T-helper 1 cell treated with Interleukin-12 subunit alpha and Interleukin-12 subunit beta and Interleukin-4 antibody, amounts not matched to agents 30 ng/mL and 1 ng/mL, for 36 hours (primary cell): ENCODE data around the gene MZB1. TPM values are rescaled to one million over a fixed set of nuclear protein-coding genes. Genes with fewer than 3 reads are reported as not detected.
"Not testable (repeated sequence)": the region's sequence is repeated elsewhere in the genome, so short reads cannot be mapped to it uniquely, and the experiment has no call there.

ENCODE experiments used
- intact Hi-C: fragments of 100-400 bp; cut with micrococcal nuclease; formaldehyde crosslinking; loops from one replicate; pipeline ENCODE4 v1.15.1; 2024
- total RNA-seq: library from RNA; stranded (reverse); gene quantifications from 2 replicates; pipeline ENCODE4 v1.2.3, GENCODE V29; 2022

MZB1 gene
- total RNA-seq, 1 donor from 2014 or later, result 83.7 TPM

DNA sequence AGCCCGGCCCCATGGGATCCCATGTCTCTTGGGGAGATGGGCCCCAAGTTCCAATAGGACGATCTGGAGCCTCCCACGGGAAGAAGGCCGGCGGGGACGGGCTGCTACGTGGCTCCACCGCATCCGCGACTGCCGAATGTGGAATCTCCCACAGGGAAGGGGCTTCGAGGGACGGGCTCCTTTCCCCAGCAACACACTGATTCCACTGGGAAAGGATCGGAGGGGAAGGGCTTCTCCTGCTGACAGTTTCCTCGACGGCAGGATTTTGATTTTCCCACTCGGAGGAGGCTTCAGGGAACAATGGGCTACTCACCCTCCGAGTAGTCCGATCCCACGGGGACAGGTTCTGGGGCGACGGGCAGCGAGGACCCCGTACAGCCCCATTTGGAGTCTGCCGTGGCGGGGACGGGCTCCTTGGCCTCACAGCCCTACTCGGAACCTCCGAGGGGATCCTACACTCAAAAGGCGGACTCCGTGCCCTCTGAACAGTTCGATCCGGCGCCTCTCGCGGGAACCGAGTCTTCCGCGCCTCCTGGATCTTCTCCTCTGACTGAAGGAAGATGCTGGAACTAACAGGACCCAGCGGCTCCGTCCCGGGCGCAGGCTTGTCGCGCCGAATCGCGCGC, 3.9 kb upstream of the MZB1 start:
- intact Hi-C loops, result loop anchor here (1.0 to 5.0 kb wide), 11 partner anchors 11 to 1641 kb away; partner anchors contain the start of genes DNAJC18, EGR1, ETF1 and HNRNPA0

DNA sequence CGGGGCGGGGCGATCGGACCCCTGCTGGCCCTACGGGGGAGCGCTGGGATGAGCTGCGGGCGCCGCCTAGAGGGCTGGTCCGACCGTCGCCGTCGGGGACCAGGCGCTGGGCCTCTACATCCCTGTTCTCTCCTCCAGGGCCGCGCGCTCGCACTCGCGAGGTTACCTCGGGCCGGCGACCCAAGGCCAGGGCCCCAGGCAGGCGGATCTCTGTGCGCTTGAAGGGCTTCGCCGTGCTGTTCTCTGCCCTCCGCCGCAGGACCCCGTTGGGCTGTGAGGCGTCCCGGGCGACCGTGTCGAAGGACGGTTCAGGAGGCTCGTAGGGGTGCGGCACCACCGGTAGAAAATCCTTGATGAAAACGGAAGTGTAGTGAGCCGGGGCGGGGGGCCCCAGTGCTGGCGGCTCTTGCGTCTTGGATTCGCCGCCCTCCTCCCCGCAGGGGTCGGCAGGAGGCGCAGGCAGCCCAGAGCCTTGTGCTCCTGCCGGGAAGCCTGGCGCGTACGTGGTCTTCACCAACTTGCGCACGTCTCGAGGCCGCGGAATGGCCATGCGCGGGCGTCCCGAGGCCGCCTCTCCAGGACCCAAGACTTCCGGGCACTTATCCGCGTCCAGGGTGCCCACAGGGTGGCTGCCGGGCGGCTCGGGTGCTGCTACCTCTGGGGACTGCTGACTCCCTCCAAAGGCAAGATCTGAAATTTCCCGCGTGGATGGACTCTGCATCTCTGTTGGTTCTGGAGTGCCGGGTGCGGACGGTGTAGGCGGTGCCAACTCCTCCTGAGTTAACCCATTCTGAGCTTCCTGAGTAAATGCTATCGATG, 3.2 kb upstream of the MZB1 start:
- intact Hi-C loops, result loop anchor here (1.0 to 5.0 kb wide), 14 partner anchors 11 to 1641 kb away; partner anchors contain the start of genes DNAJC18, EGR1, ETF1 and HNRNPA0

- intact Hi-C loops, result loop anchor here (1.0 to 5.0 kb wide), 11 partner anchors 30 to 1640 kb away; partner anchors contain the start of genes EGR1, ETF1, HNRNPA0 and HSPA9
These were observed 2.6 kb upstream of the MZB1 start for GRCh38 chr5:139392324-139392677.

- intact Hi-C loops, result loop anchor here (1.0 to 5.0 kb wide), 11 partner anchors 29 to 1639 kb away; partner anchors contain the start of genes EGR1, ETF1, HNRNPA0 and HSPA9
These were observed 2.0 kb upstream of the MZB1 start for GRCh38 chr5:139391570-139392323.

GRCh38 chr5:139390639-139391569, 1.2 kb upstream of the MZB1 start:
- intact Hi-C loops, result loop anchor here (1.0 to 5.0 kb wide), 5 partner anchors 98 to 1639 kb away; partner anchors contain the start of genes EGR1, HNRNPA0 and MATR3

DNA sequence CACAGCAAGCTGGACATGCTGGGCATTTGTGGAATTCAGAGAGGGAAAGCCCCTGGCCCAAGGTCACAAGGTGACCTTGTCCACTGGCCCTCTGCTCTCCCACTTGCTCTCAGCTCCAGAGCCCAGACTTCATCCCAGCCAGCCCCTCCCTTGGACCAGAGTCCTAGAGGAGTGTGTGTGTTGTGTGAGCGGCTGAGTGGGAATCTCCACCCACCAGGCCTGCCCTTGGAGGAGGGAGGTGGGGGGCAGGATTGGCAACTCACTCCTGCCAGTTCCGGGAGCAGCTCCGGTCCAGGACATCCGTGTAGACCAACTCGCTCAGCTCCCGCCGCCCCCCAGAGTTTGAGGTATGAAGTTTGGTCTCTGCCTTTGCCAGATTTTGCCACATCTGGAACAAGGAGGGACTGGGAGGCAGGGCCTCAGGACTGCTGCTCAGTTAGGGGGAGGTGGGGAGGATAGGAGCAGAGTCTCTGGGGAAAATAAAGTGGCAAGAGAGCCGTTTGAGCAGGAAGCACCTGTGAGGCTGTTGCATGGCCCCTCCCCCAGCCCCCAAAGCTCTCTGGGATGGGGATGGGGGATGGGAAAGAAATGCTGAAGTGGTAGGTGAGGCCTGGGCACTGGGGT, 1.4 kb downstream of the MZB1 start:
- intact Hi-C loops, result no loop called here

- intact Hi-C loops, result no loop called here
These were observed 2.0 kb downstream of the MZB1 start for GRCh38 chr5:139387611-139388197.

DNA sequence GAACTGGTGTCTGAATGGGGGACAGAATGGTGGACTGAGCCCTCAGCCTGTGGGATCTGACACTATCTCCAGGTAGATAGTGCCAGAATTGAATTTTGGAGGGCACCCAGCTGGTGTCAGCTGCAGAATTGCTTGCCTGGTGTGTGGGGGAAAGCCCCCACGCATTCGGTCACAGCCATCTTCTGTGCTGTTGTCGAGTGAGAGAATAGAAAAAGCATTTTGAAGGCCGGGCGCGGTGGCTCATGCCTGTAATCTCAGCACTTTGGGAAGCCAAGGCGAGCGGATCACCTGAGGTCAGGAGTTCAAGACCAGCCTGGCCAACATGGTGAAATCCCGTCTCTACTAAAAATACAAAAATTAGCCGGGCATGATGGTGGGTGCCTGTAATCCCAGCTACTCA, 2.8 kb downstream of the MZB1 start:
- intact Hi-C loops, result not testable (repeated sequence)

DNA sequence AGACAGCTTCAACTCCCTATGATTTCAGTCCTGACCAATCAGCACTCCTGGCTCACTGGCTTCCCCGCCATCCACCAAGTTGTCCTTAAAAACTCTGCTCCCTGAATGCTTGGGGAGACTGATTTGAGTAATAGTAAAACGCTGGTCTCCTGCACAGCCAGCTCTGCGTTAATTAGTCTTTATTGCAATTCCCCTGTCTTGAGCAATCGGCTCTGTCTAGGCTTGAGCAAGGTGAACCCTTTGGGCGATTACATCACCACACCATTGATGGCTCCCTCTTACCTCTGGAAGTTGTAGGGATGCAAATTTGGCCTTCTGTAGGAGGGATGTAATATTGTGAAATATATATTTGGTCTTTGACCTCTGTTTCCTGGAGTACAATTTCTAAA, 3.7 kb downstream of the MZB1 start:
- intact Hi-C loops, result no loop called here

DNA sequence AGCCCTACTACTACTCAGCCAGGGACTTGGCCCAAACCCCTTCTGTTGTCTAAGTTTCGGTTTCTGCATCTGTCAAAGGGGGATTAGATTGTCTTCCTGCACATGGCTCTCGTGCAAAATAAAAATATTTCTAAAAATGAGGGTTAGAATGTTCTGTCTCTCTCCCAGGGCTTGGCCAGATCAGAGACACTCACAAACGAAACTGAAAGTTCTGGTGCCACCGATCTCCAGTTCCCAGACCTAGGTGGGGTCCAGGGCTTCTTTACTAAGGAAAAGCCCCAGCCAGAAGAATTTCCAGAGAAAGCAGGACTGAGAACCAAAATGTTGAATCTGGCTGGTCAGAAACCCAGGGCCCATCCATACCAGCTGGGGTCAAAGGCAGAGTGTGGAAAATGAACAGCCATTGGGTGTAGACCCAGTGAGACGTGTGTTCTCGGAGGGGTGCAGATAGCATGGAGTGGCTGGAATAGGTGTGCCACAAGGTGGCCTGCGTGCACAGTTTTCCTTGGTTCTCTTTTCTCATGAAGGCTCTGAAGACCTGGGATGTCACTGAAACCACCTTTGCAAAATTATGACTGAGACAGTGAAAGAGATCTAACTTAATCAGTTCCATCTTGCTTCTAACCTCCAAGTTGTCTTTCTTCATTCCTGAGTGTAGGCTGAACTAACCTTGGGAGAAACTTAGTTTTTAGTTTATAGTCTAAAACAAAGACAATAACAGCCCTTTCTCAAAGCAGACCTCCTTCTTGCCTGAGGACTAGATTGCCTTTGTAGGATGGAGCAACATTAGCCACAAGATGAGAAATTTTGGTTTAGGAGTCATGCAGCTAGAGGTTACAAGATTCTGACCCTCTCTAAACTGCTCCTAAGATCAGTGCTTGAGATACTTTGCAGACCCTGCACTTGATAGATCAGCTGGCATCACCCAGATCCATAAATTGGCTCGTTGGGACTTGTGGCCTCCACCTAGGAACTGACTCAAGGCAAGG, 4.4 kb downstream of the MZB1 start:
- intact Hi-C loops, result loop anchor here (1.0 to 2.0 kb wide), 2 partner anchors 43 to 91 kb away; no protein-coding TSS in a partner anchor

DNA sequence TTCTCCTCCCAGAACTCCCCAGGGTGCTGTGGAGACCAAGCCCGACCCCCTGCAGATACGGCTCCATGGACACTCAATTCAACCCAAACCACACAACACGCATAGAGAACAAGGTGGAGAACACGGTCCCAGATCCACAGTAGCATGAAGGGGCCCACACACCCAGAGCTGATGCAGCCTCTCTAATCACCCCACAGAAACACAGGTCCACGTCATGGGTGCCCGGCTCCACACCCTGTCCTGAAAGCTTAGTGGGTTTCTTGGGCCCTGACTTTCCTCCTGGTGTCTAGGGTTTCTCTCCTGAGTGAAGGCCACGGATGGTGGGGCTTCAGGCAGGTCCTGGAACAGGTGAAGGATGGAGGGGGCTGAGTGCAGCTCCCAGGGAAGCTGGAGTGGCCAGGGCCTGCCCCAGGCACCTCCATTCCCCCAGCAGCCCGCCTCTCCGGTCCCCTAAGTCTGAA, 5.1 kb downstream of the MZB1 start:
- intact Hi-C loops, result loop anchor here (1.0 to 2.0 kb wide), 2 partner anchors 42 to 90 kb away; no protein-coding TSS in a partner anchor

GRCh38 chr5:139383993-139384590, 5.6 kb downstream of the MZB1 start:
- intact Hi-C loops, result loop anchor here (2.0 kb wide), 1 partner anchor 89 kb away; no protein-coding TSS in a partner anchor

GRCh38 chr5:139383275-139383992, 6.3 kb downstream of the MZB1 start, which contains the start of gene SLC23A1:
Gene SLC23A1, minus strand, starts transcription at chr5:139383297. Its CDS starts 44 bp downstream, at chr5:139383253.
- intact Hi-C loops, result no loop called here

- intact Hi-C loops, result no loop called here
These were observed 6.9 kb downstream of the MZB1 start for GRCh38 chr5:139382807-139383206.

- intact Hi-C loops, result no loop called here
These were observed 7.6 kb downstream of the MZB1 start for GRCh38 chr5:139381837-139382761.
